ENCODE measurements around the gene FIGNL1.

FIGNL1 gene

DNA sequence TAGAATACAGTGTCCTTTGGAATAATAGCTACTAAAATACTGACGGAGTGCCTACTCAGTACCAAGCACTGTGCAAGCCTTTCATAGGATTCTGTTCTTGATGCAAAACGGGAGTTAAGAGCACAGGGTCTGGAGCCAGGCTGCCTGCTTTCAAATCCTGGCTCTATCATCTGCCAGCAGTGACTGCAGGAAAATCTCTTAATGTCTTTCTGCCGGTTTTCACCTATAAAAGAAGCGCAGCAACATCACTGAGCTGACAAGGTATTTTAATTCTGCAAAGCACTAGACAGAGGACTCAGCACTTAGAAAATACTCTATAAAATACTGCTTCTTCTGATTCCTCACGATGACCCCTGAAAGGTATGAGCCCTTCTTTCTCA is 659 bp downstream of the FIGNL1 start:
- peak overlapping the region; percentile 69 to 91 (median 84) for H3K4me3 ChIP-seq
- peak overlapping the region; percentile 5 to 84 (median 74); a peak in 18 of 22 replicates for H3K27ac ChIP-seq
- peaks cover 18 to 25% (median 22%) of the 10 kb centered on the region in 10 experiments for H3K4me1 ChIP-seq
- 0 out of 22 replicates have a peak, but pooled peaks cover 0 to 8% (median 0%) of the 10 kb centered on the region in 11 experiments for H4K20me1 ChIP-seq
- peaks cover 22 to 37% (median 34%) of the 10 kb centered on the region in 11 experiments for H3K36me3 ChIP-seq
- H3K9ac ChIP-seq, result peak overlapping the region; percentile 73 to 89 (median 82)
- H3K9me3 ChIP-seq (replicated peaks in 1 of 11), result no peaks in the 10 kb centered on the region
- H3K4me2 ChIP-seq, result peak overlapping the region; percentile 83 to 99 (median 95)
- no peaks in the 10 kb centered on the region for H3K27me3 ChIP-seq
- no peak for TF ChIP-seq Cebpa-rat (IDR thresholded peaks at IDR 0.05)

DNA sequence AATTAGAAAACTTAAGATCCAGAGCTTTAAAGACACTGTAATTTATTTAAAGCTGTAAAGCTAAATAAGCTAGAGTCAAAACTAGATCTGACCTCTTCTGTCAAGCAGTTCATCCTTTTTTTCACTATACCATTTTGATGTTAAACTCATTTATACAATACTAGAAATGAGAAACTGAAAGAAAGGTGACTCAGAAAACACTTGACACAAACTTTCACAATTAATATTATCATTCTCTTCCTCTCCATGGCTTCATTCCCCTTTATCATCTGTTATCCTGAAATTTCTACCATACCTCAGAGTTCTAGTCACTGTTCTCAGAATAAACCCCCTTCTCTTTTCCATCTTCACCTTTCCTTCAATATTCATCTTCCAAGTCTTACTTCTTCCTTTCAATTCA is 1.3 kb downstream of the FIGNL1 start:
- Histone ChIP-seq H3K4me2 (peak overlapping the region; percentile 83 to 99 (median 95); a peak in 21 of 22 replicates), H3K9ac (peak overlapping the region in 8 of 11 experiments; percentile 76 to 89 (median 82); a peak in 11 of 22 replicates), H3K4me1 (peaks cover 18 to 25% (median 22%) of the 10 kb centered on the region in 10 experiments), H3K4me3 (peak overlapping the region in 6 of 10 experiments; percentile 69 to 89 (median 82); a peak in 6 of 20 replicates), H3K27ac (no peak overlapping the region), H3K9me3 (replicated peaks in 1 of 11) (no peaks in the 10 kb centered on the region), H4K20me1 (0 out of 22 replicates have a peak, but pooled peaks cover 0 to 8% (median 0%) of the 10 kb centered on the region in 11 experiments), H3K36me3 (peaks cover 22 to 43% (median 41%) of the 10 kb centered on the region in 11 experiments), H3K27me3 (no peaks in the 10 kb centered on the region)
- no peak for TF ChIP-seq Cebpa-rat (IDR thresholded peaks at IDR 0.05)

GRCh38 chr7:50446542-50446960 is 3.6 kb downstream of the FIGNL1 start:
- Histone ChIP-seq H3K9ac (no peak overlapping the region), H3K36me3 (peaks cover 22 to 66% (median 61%) of the 10 kb centered on the region in 11 experiments), H3K4me3 (no peak overlapping the region), H3K9me3 (replicated peaks in 1 of 11) (no peaks in the 10 kb centered on the region), H4K20me1 (0 out of 22 replicates have a peak, but pooled peaks cover 0 to 8% (median 0%) of the 10 kb centered on the region in 11 experiments), H3K4me1 (peaks cover 18 to 25% (median 22%) of the 10 kb centered on the region in 10 experiments), H3K27me3 (no peaks in the 10 kb centered on the region), H3K4me2 (no peak overlapping the region), H3K27ac (no peak overlapping the region)
- no peak for TF ChIP-seq Cebpa-rat (IDR thresholded peaks at IDR 0.05)

- no peaks in the 10 kb centered on the region for H4K20me1 ChIP-seq
- peak overlapping the region in 3 of 11 experiments; percentile 10 to 69 (median 62); a peak in 5 of 22 replicates for H3K4me2 ChIP-seq
- no peaks in the 10 kb centered on the region for H3K27me3 ChIP-seq
- peaks cover 0 to 23% (median 0%) of the 10 kb centered on the region in 10 experiments; a peak in 6 of 20 replicates for H3K4me1 ChIP-seq
- no peak overlapping the region for H3K9ac ChIP-seq
- peak overlapping the region in 3 of 11 experiments; percentile 42 to 57 (median 53); a peak in 4 of 22 replicates for H3K27ac ChIP-seq
- H3K4me3 ChIP-seq, result no peak overlapping the region
- TF ChIP-seq Cebpa-rat (IDR thresholded peaks at IDR 0.05), result no peak
- peaks cover 0 to 14% (median 0%) of the 10 kb centered on the region in 11 experiments; a peak in 2 of 22 replicates for H3K9me3 ChIP-seq (replicated peaks in 1 of 11)
- H3K36me3 ChIP-seq, result peaks cover 17 to 50% (median 45%) of the 10 kb centered on the region in 11 experiments
These were observed 13.9 kb downstream of the FIGNL1 start for GRCh38 chr7:50436133-50436806.

GRCh38 chr7:50431722-50432305 is 18.3 kb downstream of the FIGNL1 start:
- Histone ChIP-seq H3K4me2 (no peak overlapping the region), H3K27ac (no peak overlapping the region), H3K9me3 (replicated peaks in 1 of 11) (no peaks in the 10 kb centered on the region), H3K4me3 (no peak overlapping the region), H3K36me3 (peaks cover 0 to 5% (median 1%) of the 10 kb centered on the region in 11 experiments; a peak in 7 of 22 replicates), H4K20me1 (no peaks in the 10 kb centered on the region), H3K4me1 (peaks cover 0 to 17% (median 0%) of the 10 kb centered on the region in 10 experiments; a peak in 6 of 20 replicates), H3K9ac (no peak overlapping the region), H3K27me3 (no peaks in the 10 kb centered on the region)
- no peak for TF ChIP-seq Cebpa-rat (IDR thresholded peaks at IDR 0.05)

GRCh38 chr7:50431316-50431715 is 18.8 kb downstream of the FIGNL1 start:
- Histone ChIP-seq H3K27me3 (no peaks in the 10 kb centered on the region), H4K20me1 (no peaks in the 10 kb centered on the region), H3K9me3 (replicated peaks in 1 of 11) (no peaks in the 10 kb centered on the region), H3K4me3 (no peak overlapping the region), H3K36me3 (peaks cover 0 to 5% (median 0%) of the 10 kb centered on the region in 11 experiments; a peak in 1 of 22 replicates), H3K27ac (no peak overlapping the region), H3K4me2 (no peak overlapping the region), H3K4me1 (peaks cover 0 to 12% (median 0%) of the 10 kb centered on the region in 10 experiments; a peak in 6 of 20 replicates), H3K9ac (no peak overlapping the region)
- TF ChIP-seq Cebpa-rat (IDR thresholded peaks at IDR 0.05), result no peak

DNA sequence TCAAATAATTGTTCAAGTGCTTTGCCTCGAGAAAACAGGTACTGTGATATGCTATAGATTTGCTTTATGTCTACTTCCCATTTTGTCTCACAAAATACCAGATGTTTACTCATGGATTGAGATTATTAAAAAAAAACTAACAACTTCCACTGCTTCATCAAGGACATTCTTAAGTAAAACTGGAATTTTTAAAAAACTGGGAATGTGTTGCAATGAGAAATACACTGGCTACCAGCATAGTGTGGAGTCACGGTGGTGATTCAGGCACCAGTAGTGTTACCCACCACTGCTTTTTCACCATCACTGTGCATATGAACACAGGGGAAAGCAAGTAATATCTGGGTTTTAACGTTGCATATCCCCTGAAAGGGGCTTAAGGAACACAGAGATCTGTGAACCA is 21.2 kb downstream of the FIGNL1 start:
- Histone ChIP-seq H3K4me2 (no peak overlapping the region), H3K27ac (no peak overlapping the region), H3K9me3 (replicated peaks in 1 of 11) (no peaks in the 10 kb centered on the region), H3K27me3 (no peaks in the 10 kb centered on the region), H3K4me3 (no peak overlapping the region), H4K20me1 (no peaks in the 10 kb centered on the region), H3K9ac (no peak overlapping the region), H3K36me3 (0 out of 22 replicates have a peak, but pooled peaks cover 0 to 5% (median 0%) of the 10 kb centered on the region in 11 experiments), H3K4me1 (peaks cover 2 to 11% (median 5%) of the 10 kb centered on the region in 10 experiments; a peak in 17 of 20 replicates)
- no peak for TF ChIP-seq Cebpa-rat (IDR thresholded peaks at IDR 0.05)

DNA sequence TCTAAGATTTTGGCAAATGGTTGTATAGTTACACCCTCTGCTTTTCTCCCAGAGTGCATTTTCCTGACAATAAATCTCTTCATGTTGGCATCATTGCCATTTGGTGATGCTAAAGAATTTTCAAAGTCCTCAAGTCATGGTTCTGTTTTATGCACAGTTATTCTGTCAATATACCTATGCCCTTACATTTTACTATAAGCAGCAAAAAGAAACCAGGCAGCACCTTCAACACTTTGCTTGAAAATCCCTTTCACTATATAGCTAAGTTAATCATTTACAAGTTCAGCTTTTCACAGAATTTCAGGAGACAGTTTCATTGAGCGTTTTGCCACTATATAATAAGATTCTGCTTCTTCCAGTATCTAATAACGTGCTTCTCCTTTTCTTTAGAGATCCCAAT is 22.6 kb downstream of the FIGNL1 start:
- Histone ChIP-seq H3K9ac (no peak overlapping the region), H3K36me3 (no peaks in the 10 kb centered on the region), H3K4me2 (no peak overlapping the region), H3K27me3 (no peaks in the 10 kb centered on the region), H3K4me3 (no peak overlapping the region), H4K20me1 (no peaks in the 10 kb centered on the region), H3K27ac (no peak overlapping the region), H3K4me1 (peaks cover 6 to 17% (median 10%) of the 10 kb centered on the region in 10 experiments; a peak in 17 of 20 replicates), H3K9me3 (replicated peaks in 1 of 11) (no peaks in the 10 kb centered on the region)
- no peak for TF ChIP-seq Cebpa-rat (IDR thresholded peaks at IDR 0.05)

Data from BLaER1 treated with 17β-estradiol and CSF1 and Interleukin-3, amounts not matched to agents 10 nM and 100 nM (cell line).